Neural cell (in vitro differentiated cells): Measurements from ENCODE around the gene DDA1. TPM values are rescaled to one million over a fixed set of nuclear protein-coding genes. Genes with fewer than 3 reads are reported as not detected.

ENCODE experiments used
- H2AFZ ChIP-seq: fragments of 200-600, 300-800 bp; sonication (generic), shearing (Covaris generic); 2 replicates; pipeline ENCODE4 v1.6.0; 2014; ENCODE audit warnings: low read depth, mild to moderate bottlenecking, antibody characterized with exemption, low read length, moderate library complexity
- H3F3A ChIP-seq: fragments of 200-600 bp; shearing (Covaris generic); 2 replicates; pipeline ENCODE4 v1.6.1; 2016; ENCODE audit warnings: mild to moderate bottlenecking, moderate library complexity, mixed read lengths, antibody characterized with exemption, low read length; ENCODE audit not compliant: insufficient read depth, poor library complexity, severe bottlenecking
- H3K27ac ChIP-seq: fragments of 200-600, 300-800 bp; sonication (generic), shearing (Covaris generic); 2 replicates; pipeline ENCODE4 v1.5.1; 2014; ENCODE audit warnings: mild to moderate bottlenecking, low read length, moderate library complexity
- H3K27me3 ChIP-seq: fragments of 300-800, 200-600 bp; sonication (generic), shearing (Covaris generic); 2 replicates; pipeline ENCODE4 v1.6.0; 2014; ENCODE audit warnings: mild to moderate bottlenecking, low read depth, low read length, moderate library complexity; ENCODE audit not compliant: insufficient read depth
- H3K36me3 ChIP-seq: fragments of 300-800, 200-600 bp; sonication (generic), shearing (Covaris generic); 2 replicates; pipeline ENCODE4 v1.5.1; 2014; ENCODE audit warnings: mild to moderate bottlenecking, antibody characterized with exemption, low read length, moderate library complexity; ENCODE audit not compliant: insufficient read depth
- H3K4me2 ChIP-seq: fragments of 300-800, 200-600 bp; sonication (generic), shearing (Covaris generic); 2 replicates; pipeline ENCODE4 v1.6.0; 2014; ENCODE audit warnings: mild to moderate bottlenecking, low read length
- H3K4me3 ChIP-seq: fragments of 300-800, 200-600 bp; sonication (generic), shearing (Covaris generic); 2 replicates; pipeline ENCODE4 v1.5.1; 2014; ENCODE audit warnings: mild to moderate bottlenecking, low read length, moderate library complexity
- H3K79me2 ChIP-seq: fragments of 200-600 bp; shearing (Covaris generic); replicated peaks from 2 replicates; pipeline ENCODE4 v1.6.0; 2014; ENCODE audit warnings: mild to moderate bottlenecking, low read length, moderate library complexity; ENCODE audit not compliant: insufficient read depth
- H3K9ac ChIP-seq: fragments of 300-800, 200-600 bp; sonication (generic), shearing (Covaris generic); 2 replicates; pipeline ENCODE4 v1.6.1; 2016; ENCODE audit warnings: mild to moderate bottlenecking, low read length, mixed read lengths
- H3K9me2 ChIP-seq: fragments of 200-600 bp; shearing (Covaris generic); 2 replicates; pipeline ENCODE4 v1.6.1; 2016; ENCODE audit warnings: mild to moderate bottlenecking, low read length, mixed read lengths; ENCODE audit not compliant: insufficient read depth
- H3K9me3 ChIP-seq: fragments of 200-600, 300-800 bp; sonication (generic), shearing (Covaris generic); 2 replicates; pipeline ENCODE4 v1.6.1; 2016; ENCODE audit warnings: mild to moderate bottlenecking, mixed run types, low read length, moderate library complexity, mixed read lengths
- H4K20me1 ChIP-seq: fragments of 200-600 bp; shearing (Covaris generic); 2 replicates; pipeline ENCODE4 v1.6.1; 2016; ENCODE audit warnings: mild to moderate bottlenecking, mixed run types; ENCODE audit not compliant: insufficient read depth
- EP300 ChIP-seq: fragments of 450-650 bp; conservative IDR thresholded peaks from 2 replicates; pipeline ENCODE4 v1.6.1; 2014; ENCODE audit warnings: antibody characterized with exemption, mild to moderate bottlenecking, moderate library complexity; ENCODE audit not compliant: poor library complexity, severe bottlenecking
- EZH2 ChIP-seq: fragments of 200-600, 300-800 bp; shearing (Covaris generic), sonication (generic); IDR thresholded peaks from 2 replicates; pipeline ENCODE4 v1.6.1; 2014; ENCODE audit warnings: antibody characterized with exemption, low read length, borderline replicate concordance, mild to moderate bottlenecking; ENCODE audit not compliant: insufficient read depth, poor library complexity, severe bottlenecking
- MXI1 ChIP-seq: fragments of 450-650 bp; conservative IDR thresholded peaks from 2 replicates; pipeline ENCODE4 v1.6.1; 2014; ENCODE audit warnings: antibody characterized with exemption, mild to moderate bottlenecking; ENCODE audit not compliant: poor library complexity, severe bottlenecking
- POLR2AphosphoS5 ChIP-seq: IDR thresholded peaks from 2 replicates; pipeline ENCODE4 v1.6.1; 2012
- RAD21 ChIP-seq: fragments of 450-650 bp; conservative IDR thresholded peaks from 2 replicates; pipeline ENCODE4 v1.6.1; 2014; ENCODE audit warnings: antibody characterized with exemption, mild to moderate bottlenecking, moderate library complexity
- REST ChIP-seq: IDR thresholded peaks from 2 replicates; pipeline ENCODE4 v1.6.1; 2012; ENCODE audit warnings: borderline replicate concordance
- SMC3 ChIP-seq: fragments of 450-650 bp; conservative IDR thresholded peaks from 2 replicates; pipeline ENCODE4 v1.6.1; 2014; ENCODE audit warnings: antibody characterized with exemption, mild to moderate bottlenecking, moderate library complexity; ENCODE audit not compliant: poor library complexity
- TAF1 ChIP-seq: IDR thresholded peaks from 2 replicates; pipeline ENCODE4 v1.6.1; 2012; ENCODE audit warnings: low read depth
- polyA plus RNA-seq: library from polyadenylated mRNA; depleted of rRNA; stranded (reverse); fragments of >200 nt; gene quantifications from 2 replicates; pipeline ENCODE4 v1.2.3, GENCODE V29; 2014
- TF ChIP-seq, protein P1 (sequence below): fragments of 450-650 bp; IDR thresholded peaks from 2 replicates; pipeline ENCODE4 v1.5.1; 2014; ENCODE audit warnings: antibody characterized with exemption, mild to moderate bottlenecking, moderate library complexity; ENCODE audit not compliant: poor library complexity, severe bottlenecking

DDA1 gene
- polyA plus RNA-seq, 1 donor from 2014 or later, result 25.4 TPM

- Histone ChIP-seq H3K9ac (no peak overlapping the region), H3F3A (no peaks in the 10 kb centered on the region), H3K79me2 (no peaks in the 10 kb centered on the region), H3K27ac (no peak overlapping the region), H3K36me3 (no peaks in the 10 kb centered on the region), H3K9me2 (no peaks in the 10 kb centered on the region), H3K4me3 (no peak overlapping the region), H3K9me3 (no peaks in the 10 kb centered on the region), H3K4me2 (no peak overlapping the region), H2AFZ (no peak overlapping the region), H4K20me1 (no peaks in the 10 kb centered on the region), H3K27me3 (no peaks in the 10 kb centered on the region)
- TF ChIP-seq REST, result no peak
- TF ChIP-seq RAD21, result no peak
- TF ChIP-seq EP300, result no peak
- TF ChIP-seq, protein P1, sequence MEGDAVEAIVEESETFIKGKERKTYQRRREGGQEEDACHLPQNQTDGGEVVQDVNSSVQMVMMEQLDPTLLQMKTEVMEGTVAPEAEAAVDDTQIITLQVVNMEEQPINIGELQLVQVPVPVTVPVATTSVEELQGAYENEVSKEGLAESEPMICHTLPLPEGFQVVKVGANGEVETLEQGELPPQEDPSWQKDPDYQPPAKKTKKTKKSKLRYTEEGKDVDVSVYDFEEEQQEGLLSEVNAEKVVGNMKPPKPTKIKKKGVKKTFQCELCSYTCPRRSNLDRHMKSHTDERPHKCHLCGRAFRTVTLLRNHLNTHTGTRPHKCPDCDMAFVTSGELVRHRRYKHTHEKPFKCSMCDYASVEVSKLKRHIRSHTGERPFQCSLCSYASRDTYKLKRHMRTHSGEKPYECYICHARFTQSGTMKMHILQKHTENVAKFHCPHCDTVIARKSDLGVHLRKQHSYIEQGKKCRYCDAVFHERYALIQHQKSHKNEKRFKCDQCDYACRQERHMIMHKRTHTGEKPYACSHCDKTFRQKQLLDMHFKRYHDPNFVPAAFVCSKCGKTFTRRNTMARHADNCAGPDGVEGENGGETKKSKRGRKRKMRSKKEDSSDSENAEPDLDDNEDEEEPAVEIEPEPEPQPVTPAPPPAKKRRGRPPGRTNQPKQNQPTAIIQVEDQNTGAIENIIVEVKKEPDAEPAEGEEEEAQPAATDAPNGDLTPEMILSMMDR, result no peak
- no peak for TF ChIP-seq TAF1
- TF ChIP-seq EZH2, result no peak
- no peak for TF ChIP-seq POLR2AphosphoS5
- no peak for TF ChIP-seq SMC3
- TF ChIP-seq MXI1, result no peak
Observed at GRCh38 chr19:17357724-17358123, 48.4 kb downstream of the DDA1 start.

DNA sequence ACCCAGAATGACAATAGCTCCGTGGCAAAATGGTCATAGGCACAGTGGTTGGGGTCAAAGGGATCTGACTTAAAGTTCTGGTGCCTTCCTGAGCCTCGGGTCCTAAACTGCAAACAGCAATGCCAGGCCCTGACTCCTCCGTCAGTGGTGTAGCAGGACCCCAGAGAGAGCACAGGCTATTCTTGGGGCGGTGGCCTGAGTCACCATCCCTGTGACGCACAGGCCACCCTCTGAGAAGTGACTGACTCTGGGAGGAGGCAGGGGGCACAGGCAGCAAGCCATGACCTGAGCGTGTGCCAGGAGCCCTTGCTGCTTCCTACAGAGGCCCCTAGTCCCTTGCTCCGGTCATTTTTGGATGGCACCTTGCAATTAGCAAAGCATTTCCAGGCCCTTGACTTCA is 49.0 kb downstream of the DDA1 start:
- Histone ChIP-seq H3K9ac (no peak overlapping the region), H3K4me3 (no peak overlapping the region), H3K36me3 (no peaks in the 10 kb centered on the region), H2AFZ (no peak overlapping the region), H3K79me2 (no peaks in the 10 kb centered on the region), H3K4me2 (no peak overlapping the region), H3F3A (no peaks in the 10 kb centered on the region), H3K27ac (no peak overlapping the region), H4K20me1 (no peaks in the 10 kb centered on the region), H3K9me2 (no peaks in the 10 kb centered on the region), H3K27me3 (no peaks in the 10 kb centered on the region), H3K9me3 (no peaks in the 10 kb centered on the region)
- TF ChIP-seq EZH2 (no peak), SMC3 (no peak), MXI1 (no peak), POLR2AphosphoS5 (no peak), REST (no peak), EP300 (no peak), TAF1 (no peak)
